ENCODE results near the gene ZNF23.

Gene ZNF23

DNA sequence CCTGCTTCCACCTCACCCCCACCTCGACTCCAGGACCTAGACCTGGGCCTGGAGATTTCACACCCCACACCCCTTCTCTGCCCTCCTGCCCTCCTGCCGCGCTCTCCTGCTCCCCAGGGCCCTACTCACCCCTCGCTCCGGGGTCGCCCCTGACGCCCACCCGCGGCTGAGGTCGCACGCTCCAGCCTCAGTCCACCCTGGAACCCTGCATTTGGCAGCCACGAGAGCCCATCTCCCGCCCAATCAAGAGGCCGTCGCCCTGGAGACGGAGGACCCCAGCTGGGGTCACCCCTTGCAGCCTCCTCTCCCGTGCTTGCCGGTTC is 36.3 kb downstream of the ZNF23 start:
- no peak for DNase-seq

- no peak for DNase-seq
Observed at GRCh38 chr16:71424626-71425025, 37.4 kb downstream of the ZNF23 start.

DNA sequence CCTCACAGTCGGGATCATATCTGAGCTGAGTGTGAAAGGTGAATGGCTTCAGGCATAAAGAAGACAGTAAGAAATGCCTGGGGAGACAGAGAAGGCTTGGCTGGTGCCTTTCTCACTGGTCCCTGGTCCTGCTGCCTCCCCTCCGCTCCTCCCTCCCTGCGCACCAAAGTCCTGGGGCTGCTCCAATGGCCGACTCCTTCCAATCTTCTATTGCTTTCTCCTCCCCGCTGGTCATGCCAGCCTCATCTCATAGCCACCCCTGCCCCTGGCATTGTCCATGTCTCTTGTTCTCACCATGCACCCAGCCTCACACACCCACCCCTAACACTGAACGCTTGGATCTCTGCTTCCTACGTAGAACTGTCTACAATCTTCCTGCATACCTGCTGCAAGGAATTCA is 38.2 kb downstream of the ZNF23 start:
- DNase-seq, result no peak

DNA sequence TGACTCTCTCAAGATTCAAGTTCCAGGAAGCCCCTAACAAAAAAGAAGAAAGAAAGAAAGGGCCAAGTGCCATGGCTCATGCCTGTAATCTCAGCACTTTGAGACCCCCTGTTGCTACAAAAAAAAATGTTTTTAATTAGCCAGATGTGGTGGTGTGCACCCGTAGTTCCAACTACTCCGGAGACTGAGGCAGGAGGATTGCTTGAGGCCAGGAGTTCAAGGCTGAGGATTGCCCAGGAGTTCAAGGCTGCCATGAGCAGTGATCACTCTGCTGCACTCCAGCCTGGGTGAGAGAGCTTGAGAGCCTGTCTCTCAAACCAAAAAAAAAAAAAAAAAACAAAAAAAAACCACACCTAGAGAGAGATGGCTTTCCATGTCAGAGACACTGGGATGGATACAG is 39.0 kb downstream of the ZNF23 start:
- no peak for DNase-seq

GRCh38 chr16:71421911-71422310 is 40.1 kb downstream of the ZNF23 start:
- DNase-seq, result peak in 1 of 2 experiments; percentile 19

GRCh38 chr16:71414038-71414437 is 48.0 kb downstream of the ZNF23 start:
- DNase-seq, result no peak

- no peak for DNase-seq
Observed at GRCh38 chr16:71413341-71413740, 48.7 kb downstream of the ZNF23 start.

- peak; percentile 82 to 85 for DNase-seq
Observed at GRCh38 chr16:71412270-71413160, 49.5 kb downstream of the ZNF23 start.

DNA sequence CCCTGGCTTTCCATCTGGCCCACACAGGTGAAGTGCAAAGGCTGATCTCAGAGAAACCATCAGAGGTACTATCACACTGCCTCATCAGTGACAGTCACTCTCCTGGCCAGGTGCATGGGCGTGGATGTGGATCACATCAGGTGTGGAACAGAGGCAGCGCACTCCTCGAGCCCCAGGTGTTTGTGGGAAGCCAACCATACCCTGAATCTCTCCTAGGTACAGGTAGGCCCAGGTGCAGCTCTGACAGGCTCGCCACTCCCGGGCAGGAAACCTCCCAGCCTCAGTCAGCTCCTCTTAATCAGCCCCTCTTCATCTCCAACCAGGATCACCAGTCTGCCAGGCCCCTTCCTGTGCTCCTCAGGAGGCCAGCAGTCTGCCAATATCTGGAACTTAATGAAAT is 51.9 kb downstream of the ZNF23 start:
- DNase-seq, result no peak

- no peak for DNase-seq
Observed at GRCh38 chr16:71409011-71409775, 52.9 kb downstream of the ZNF23 start.

DNA sequence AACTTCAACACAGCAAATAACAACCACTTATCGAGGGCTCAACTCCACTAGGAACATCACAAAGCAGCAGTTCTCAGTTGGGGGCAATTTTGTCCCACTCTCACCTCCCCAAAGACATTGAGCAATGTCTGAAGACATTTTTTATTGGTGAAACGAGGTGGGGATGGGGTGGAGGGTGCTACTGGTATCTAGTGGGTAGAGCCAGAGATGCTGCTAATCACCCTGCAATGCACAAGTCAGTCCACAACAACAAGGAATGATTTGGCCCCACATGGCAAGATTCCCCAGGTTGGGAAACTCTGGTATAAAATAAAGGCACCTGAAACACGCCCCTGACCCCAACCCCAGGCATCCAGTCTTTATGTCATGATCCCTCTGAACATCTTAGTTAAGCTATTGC is 53.5 kb downstream of the ZNF23 start:
- DNase-seq, result no peak

- DNase-seq, result no peak
Observed at GRCh38 chr16:71407731-71408130, 54.3 kb downstream of the ZNF23 start.

- no peak for DNase-seq
Observed at GRCh38 chr16:71406724-71407123, 55.3 kb downstream of the ZNF23 start.

GRCh38 chr16:71406316-71406715 is 55.7 kb downstream of the ZNF23 start:
- DNase-seq, result no peak

DNA sequence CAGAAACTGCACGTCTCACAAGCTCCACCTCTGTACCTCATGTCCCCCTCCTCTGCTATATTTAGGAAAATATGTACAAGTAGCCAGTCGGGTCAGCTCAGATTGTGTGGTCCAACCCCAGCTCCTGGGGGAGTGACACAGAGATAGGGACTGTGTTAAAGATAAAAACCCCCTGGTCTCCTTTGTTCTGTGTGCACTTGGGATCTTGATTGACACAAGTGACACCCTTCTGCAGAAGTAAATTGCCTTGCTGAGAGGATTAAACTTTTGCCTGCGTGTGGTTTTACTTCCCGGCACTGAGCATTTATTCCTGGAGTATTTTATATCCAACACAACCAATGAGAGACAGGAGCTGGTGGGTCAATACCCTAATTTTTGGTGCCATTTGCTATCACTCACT is 57.7 kb downstream of the ZNF23 start:
- DNase-seq, result no peak

GRCh38 chr16:71402674-71403073 is 59.4 kb downstream of the ZNF23 start:
- DNase-seq, result no peak

DNA sequence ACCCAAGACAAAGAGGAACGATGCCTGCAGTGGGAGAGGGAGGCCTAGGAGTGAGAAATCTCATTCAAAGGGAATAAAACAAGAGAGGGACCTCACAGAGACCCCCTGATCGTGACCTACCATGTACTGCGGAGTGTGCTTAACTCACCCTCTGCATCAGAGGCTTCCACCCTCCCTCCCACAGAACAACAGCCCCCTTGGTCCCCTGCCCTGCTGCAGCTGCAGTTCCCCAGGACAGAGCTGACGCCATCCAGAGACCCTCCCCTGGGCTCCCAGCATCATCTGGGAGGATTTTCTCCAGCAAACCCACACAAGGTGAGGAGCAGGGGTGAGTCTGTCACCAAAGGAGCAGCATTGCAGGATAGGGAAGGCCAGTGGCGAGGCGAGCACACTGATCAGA is 60.0 kb downstream of the ZNF23 start:
- no peak for DNase-seq

- DNase-seq, result no peak
Observed at GRCh38 chr16:71399801-71400563, 62.1 kb downstream of the ZNF23 start.
